GM08714 (cell line): ENCODE measurements around the gene DDX25.
"Not testable (repeated sequence)": the region's sequence is repeated elsewhere in the genome, so short reads cannot be mapped to it uniquely, and the experiment has no call there.

Source experiments
- H3K4me3 ChIP-seq: fragments of 200-500 bp; sonication (Bioruptor generic); 2 replicates; pipeline ENCODE4 v1.5.1; 2014; ENCODE audit warnings: mild to moderate bottlenecking, low read length, inconsistent platforms
- ZNF274 ChIP-seq: IDR thresholded peaks from 2 replicates; pipeline ENCODE4 v1.6.1; 2012; ENCODE audit warnings: mild to moderate bottlenecking, low read depth, low read length

DDX25 gene

DNA sequence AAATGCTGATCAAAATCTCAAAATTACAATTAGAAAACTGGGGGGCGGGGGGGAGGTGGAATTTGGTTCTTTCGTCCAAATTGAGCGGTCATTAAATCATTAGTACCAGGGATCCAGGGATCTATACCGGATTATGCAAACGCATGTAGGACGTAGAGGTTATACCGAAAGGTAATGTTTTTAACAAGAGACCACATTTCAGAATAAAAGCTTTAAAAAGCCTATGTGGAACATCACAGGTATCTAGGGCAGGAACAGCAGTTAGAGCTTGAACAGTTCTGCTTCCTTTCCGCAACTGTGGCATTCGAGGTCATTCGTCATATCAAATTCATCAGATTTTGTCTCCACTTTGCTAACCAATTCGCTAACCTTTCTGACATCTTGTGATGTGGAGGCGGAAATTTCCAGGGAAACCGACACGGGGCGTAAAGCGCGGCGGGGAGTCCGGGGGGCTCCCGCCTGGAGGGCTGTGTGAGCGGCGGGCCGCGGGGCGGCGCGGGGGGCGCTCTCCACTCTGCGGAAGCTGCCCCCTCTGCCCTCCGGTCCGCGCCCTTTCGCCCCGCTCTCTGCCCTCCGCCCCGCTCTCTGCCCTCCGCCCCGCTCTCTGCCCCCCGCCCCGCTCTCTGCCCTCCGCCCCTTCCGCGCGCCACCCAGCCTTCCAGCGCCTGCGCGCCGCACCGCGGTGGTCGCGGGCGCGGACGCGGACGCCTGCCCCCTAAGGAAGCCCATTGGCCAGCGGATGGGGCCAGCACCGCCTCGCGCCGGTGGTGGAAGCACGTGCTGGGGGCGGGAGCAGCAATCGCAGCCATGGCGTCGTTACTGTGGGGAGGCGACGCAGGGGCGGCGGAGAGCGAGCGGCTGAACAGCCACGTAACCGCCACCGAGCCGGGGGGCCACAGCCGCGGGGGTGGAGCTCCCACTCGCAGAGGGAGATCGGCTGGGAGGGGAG lies at the start of gene DDX25:
Gene DDX25, plus strand, starts transcription at position 798 of the 949 bp plus-strand sequence. Its CDS starts 10 bp downstream, at position 808.
- TF ChIP-seq ZNF274: no peak
- H3K4me3 ChIP-seq: peak within 1 kb of the TSS; percentile 99; the same call in 1 of the 2 replicates

DNA sequence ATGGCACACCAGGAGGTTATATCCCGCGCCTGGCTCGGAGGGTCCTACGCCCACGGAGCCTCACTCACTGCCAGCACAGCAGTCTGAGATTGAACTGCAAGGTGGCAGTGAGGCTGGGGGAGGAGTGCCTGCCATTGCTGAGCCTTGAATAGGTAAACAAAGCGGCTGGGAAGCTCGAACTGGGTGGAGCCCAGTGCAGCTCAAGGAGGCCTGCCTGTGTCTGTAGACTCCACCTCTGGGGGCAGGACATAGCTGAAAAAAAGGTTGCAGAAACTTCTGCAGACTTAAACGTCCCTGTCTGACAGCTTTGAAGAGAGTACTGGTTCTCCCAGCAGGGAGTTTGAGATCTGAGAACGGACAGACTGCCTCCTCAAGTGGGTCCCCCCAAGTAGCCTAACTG lies 46.6 kb upstream of the DDX25 start:
- H3K4me3 ChIP-seq: not testable (repeated sequence)

DNA sequence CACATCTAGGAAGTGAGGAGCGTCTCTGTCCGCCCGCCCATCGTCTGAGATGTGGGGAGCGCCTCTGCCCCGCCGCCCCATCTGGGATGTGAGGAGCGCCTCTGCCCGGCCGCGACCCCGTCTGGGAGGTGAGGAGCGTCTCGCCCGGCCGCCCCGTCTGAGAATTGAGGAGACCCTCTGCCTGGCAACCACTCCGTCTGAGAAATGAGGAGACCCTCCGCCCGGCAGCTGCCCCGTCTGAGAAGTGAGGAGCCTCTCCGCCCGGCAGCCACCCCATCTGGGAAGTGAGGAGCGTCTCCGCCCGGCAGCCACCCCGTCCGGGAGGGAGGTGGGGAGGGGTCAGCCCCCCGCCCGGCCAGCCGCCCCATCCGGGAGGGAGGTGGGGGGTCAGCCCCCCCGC lies 41.5 kb upstream of the DDX25 start:
- not testable (repeated sequence) for H3K4me3 ChIP-seq

DNA sequence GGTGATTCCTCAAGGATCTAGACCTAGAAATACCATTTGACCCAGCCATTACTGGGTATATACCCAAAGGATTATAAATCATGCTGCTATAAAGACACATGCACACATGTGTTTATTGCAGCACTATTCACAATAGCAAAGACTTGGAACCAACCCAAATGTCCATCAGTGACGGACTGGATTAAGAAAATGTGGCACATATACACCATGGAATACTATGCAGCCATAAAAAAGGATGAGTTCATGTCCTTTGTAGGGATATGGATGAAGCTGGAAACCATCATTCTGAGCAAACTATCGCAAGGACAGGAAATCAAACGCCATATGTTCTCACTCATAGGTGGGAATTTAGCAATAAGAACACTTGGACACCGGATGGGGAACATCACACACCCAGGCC lies 39.0 kb upstream of the DDX25 start:
- H3K4me3 ChIP-seq: not testable (repeated sequence)

DNA sequence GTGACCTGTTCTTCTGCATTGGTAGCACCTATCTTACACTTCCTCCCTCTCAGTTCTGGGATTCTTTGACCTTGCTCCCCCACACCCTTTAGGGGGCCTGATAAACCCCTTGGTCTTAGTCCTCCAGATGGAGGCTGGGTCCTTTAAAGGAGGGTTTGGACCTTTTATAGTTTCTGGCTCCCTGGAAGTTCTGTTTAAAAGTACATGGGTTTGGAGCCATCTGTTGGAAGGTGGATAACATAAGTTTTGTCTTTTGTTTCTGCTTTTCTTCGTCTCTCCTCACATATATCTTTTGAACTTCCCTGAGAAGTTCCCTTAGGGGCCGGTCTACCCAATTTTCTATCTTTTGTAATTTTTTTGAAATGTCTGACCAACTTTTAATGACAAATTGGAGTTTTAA lies 34.8 kb upstream of the DDX25 start:
- no peak overlapping the region for H3K4me3 ChIP-seq
- no peak for TF ChIP-seq ZNF274

DNA sequence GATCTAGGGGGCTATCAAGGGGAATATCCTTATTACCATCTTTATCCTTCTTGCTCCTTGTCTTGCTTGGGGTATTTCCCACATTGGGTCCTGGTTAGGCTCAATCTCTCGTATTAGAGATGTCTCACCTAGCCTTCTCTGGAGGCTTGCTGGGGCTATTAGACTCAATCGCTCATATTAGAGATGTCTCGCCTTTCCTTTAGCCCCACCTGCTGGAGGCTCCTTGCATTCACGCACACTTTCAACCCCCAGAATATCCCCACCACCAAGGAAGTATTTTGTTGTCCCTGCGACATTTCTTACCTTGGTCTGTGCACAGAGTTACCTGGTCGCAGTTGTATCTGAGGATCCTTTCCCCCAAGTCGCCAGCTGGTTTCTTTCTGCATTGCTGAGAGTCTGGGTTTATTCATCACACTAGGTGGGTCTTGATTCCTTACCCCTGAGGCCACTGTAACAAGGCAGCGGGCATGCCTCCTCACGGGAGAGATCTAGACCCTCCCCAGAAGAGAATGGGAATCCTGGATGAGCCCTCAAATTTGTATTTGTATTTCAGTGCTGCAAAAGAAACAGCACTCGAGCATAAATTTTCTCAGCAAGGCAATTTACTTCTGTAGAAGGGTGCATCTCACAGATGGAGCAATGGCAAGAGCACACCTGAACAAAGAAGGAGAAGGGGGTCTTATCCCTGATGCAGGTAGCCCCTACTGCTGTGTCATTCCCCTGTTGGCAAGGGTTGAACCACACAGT lies 32.7 kb upstream of the DDX25 start:
- H3K4me3 ChIP-seq: no peak overlapping the region
- no peak for TF ChIP-seq ZNF274

DNA sequence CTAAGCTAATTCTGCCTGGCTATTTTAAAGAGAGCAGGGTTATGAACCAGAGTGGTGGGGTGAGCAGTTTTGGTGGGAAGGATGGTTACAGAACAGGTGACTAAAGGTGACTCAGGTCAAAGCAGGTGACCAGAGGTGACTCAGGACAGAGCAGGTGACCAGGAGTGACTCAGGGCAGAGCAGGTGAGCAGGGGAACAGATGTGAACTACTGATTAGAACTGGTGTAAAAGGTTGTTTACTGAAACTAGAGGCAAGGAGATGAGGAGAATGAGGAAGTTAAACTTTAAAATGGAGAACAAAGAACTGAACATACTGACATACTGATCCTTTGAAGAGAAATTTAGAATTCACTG lies 32.2 kb upstream of the DDX25 start:
- no peak overlapping the region for H3K4me3 ChIP-seq
- TF ChIP-seq ZNF274: no peak

DNA sequence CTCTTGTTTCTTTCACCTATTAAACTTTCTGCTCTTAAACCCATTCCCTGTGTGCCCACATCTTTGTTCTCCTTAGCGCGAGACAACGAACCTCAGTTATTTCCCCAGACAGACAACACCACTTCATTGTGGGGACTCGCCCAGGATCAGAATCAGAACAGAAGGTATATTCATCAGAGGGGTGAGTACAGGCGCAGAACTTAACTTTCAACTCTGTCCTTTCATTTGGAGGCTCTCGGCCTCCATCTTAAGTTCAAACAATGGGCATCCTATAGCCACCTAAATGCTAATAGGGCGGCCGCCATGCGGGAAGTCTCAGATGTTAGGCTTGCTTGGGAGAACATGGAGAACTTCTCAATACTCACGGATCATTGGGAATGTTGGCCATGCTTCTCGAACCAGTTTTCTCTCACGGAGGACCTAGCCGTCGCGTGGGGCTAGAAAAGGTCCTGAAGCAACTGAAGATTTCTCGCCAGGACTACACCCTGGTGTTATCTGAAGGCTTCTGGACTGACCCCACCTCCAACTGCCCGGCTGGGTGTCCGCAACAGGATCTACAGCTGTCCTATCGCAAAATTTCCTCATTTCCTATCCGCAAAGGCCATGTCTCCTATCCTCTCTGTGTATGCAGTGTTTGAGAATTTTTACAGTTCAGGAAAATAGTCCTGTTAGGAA lies 30.3 kb upstream of the DDX25 start:
- no peak for TF ChIP-seq ZNF274
- no peak overlapping the region for H3K4me3 ChIP-seq

DNA sequence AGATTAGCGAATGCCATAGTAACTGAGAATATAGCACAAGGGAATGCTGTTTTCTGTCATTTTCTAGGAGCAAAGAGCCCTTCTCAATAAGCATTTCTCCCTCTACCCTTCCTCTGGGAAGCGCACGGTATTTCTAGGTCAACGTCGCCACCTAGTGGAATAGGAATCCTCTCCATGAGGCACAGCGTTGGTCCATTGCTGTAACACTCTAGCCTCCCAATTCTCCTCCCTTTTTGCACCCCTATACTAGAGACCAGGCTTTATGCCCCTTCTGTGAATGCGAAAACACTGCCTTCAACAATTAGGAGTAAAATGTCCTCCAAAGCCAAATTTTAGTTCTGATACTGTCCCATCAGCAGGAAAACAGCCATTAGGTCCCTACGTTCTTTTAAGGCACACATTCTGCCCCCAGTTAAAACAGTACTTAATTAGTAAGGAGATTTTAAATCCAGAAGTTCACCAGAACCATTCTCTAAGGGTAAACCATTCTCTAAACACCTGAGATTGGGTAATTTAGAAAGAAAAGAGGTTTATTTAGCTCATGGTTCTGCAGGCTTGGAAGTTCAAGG lies 29.7 kb upstream of the DDX25 start:
- H3K4me3 ChIP-seq: no peak overlapping the region
- no peak for TF ChIP-seq ZNF274

DNA sequence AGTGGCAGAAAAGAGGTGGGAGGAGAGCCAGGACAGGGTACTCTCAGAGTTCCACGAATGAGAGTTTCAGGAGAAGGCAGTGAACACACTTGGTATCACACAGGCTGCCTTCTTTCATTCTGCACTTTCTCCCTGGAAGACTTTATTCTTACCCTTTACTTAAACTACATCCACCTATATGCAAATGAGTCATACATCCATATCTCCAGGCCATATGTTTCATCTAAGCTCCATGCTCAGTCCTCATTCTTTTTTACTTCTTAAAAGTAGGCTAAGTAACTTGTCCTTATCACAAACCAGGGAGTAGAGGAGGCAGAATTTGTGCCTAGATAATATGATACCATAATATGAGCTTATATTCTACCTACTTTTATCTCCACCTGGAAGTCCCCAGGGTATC lies 23.0 kb upstream of the DDX25 start:
- TF ChIP-seq ZNF274: no peak
- no peak overlapping the region for H3K4me3 ChIP-seq

DNA sequence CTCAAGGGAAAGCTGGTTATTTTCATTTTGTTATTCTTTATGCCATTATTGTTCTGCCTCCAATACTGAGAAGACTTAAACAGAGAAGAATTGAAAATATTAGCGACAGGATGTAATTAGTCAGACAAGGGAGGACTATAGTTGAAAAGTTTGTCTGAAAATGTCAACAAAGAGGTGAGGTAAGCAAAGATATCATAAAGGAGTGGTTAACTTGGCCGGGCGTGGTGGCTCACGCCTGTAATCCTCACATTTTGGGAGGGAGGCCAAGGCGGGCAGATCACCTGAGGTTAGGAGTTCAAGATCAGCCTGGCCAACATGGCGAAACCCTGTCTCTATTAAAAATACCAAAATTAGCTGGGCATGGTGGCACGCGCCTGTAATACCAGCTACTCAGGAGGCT lies 20.9 kb upstream of the DDX25 start:
- no peak overlapping the region for H3K4me3 ChIP-seq
- TF ChIP-seq ZNF274: no peak

DNA sequence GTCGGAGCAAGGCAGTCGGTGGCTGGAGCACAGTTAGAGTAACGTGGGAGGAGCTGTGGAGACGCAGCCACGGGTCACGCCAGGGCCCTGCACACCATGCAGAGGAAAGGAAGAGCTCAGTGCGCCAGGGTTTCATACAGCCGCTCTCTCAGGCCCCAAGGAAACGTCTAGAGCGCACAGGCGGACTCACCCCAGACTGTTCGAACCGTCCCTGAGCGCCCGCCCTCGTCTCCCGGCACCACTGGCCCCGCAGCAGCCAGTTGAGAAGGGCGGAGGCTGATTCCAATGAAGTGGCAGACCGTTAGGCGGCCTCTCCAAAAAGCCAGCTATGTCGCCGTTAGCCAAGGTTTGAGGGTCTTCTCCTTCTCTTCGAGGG lies 17.3 kb upstream of the DDX25 start:
- no peak for TF ChIP-seq ZNF274
- peak overlapping the region; percentile 57; the same call in 1 of the 2 replicates for H3K4me3 ChIP-seq

DNA sequence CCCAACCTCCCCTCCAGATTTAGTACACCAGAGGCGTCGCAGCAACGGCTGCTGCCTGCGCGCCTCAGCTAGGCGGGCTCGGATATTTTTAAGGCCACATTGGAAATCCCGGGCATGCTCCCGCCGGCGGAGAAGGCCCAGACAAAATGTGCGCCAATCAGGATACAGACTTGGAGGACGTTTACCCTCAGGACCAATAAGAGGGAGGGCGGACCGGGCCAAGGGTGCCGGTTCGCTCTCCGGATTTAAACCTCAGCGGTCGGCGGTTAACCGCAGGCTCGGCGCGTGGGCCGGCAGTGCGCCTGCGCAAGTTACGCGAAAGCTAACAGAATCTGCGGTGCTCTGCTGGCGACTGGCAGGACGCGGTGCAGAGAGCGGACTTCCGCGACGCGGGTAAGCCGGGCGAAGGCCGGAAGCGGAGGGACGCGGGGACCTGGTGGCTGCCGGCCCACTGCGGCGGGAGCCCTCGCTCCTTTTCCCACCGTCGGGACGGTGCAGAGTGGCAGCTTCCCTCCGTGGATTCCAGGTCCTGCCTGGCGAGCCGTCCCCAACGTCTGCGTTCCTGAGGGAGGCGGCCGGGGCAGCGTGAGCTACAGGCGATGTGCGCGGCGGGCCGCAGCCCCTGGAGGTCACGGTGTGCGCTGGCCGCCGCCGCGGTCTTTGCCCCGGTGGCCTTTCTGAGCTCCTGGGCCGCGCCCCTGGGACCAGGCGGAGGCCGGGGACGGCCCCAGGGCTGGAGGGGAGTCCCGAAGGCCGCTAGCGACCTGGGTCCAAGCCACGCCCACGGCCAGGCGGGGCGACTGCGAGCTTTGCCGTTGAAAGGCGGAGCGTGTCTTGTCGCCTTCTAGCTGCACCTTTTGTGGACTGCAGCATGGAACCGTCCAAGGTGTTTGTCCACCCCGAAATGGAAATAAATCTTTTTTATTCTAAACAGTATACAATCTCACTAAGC lies 16.7 kb upstream of the DDX25 start, which contains the start of gene HYLS1:
Gene HYLS1, plus strand, starts transcription at position 296 of the 952 bp plus-strand sequence. CDS start 11,701 bp downstream, outside the sequence.
- peak within 1 kb of the TSS; percentile 80 for H3K4me3 ChIP-seq
- TF ChIP-seq ZNF274: no peak
